ENCODE measurements around the gene PPFIBP2.

Gene PPFIBP2

GRCh38 chr11:7630002-7630401 lies 116.2 kb downstream of the PPFIBP2 start:
- TF ChIP-seq, protein P1, sequence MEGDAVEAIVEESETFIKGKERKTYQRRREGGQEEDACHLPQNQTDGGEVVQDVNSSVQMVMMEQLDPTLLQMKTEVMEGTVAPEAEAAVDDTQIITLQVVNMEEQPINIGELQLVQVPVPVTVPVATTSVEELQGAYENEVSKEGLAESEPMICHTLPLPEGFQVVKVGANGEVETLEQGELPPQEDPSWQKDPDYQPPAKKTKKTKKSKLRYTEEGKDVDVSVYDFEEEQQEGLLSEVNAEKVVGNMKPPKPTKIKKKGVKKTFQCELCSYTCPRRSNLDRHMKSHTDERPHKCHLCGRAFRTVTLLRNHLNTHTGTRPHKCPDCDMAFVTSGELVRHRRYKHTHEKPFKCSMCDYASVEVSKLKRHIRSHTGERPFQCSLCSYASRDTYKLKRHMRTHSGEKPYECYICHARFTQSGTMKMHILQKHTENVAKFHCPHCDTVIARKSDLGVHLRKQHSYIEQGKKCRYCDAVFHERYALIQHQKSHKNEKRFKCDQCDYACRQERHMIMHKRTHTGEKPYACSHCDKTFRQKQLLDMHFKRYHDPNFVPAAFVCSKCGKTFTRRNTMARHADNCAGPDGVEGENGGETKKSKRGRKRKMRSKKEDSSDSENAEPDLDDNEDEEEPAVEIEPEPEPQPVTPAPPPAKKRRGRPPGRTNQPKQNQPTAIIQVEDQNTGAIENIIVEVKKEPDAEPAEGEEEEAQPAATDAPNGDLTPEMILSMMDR (IDR thresholded peaks at IDR 0.05; ENCODE audit: low read depth, low read length): no peak
- DNase-seq (ENCODE audit: extremely low read depth, low read depth): no peak

DNA sequence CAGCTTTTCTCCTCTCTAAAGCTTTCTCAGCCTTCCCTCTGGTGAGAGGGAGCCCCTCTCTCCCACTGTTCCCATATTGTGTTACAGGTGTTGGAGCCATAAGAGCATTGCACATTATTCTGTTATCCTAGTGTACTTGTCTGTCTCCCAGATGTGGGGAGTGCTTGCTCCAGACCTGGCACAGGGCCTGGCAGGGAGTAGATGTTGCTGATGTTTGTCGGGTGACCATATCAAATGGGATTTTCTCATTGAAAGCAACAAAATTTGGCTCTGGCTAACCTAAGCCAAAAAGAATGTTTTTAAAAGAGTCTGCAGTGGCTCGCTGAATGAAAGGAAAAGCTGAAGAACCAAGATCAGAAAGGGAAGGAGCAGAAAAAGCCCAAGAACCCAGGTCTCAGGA lies 118.4 kb downstream of the PPFIBP2 start:
- no peak for DNase-seq (ENCODE audit: extremely low read depth, low read depth)
- TF ChIP-seq, protein P1 (IDR thresholded peaks at IDR 0.05; ENCODE audit: low read depth, low read length): no peak

DNA sequence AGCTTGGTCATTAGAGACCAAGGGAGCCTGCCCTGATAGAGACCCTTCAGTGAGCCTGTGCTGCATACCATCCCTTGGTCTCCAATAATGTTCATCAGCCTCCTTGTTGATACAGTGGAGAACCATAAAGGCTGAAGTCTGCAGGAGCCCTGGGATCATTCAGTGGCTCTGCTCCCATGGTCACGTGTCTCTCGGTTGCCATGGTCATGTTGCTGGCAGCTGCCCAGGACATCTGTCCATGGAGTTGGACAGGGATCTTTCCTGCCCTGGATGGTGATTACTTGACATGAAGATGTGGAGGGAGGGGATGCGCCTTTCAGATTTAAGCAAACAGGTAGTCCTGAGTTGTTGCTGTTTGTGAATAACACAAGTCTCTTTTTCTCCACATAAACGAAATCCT lies 121.3 kb downstream of the PPFIBP2 start:
- TF ChIP-seq, protein P1 (IDR thresholded peaks at IDR 0.05; ENCODE audit: low read depth, low read length): no peak
- no peak for DNase-seq (ENCODE audit: extremely low read depth, low read depth)

- TF ChIP-seq, protein P1 (IDR thresholded peaks at IDR 0.05; ENCODE audit: low read depth, low read length): no peak
- DNase-seq (ENCODE audit: extremely low read depth, low read depth): no peak
Measured at GRCh38 chr11:7635708-7636107, 121.9 kb downstream of the PPFIBP2 start.

DNA sequence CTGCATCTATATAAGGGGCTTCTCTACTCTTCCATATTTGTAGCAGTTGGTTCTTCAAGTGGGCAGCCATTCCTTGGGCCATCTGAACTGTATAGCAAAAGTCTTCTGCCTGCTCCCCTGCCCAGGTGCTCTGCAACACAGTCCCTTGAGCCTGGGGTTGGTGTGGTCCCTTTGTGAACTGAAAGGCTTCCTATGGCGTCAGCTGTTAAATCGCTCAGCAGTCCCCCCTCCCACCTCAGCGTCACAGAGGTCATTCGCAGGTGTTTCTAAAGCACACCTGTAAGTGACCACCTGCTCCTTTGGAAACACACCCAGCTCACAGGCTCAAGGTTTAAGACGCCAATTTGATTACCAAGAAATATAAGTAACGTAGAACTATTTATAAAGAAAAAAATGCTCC lies 122.6 kb downstream of the PPFIBP2 start:
- TF ChIP-seq, protein P1 (IDR thresholded peaks at IDR 0.05; ENCODE audit: low read depth, low read length): no peak
- DNase-seq (ENCODE audit: extremely low read depth, low read depth): no peak

DNA sequence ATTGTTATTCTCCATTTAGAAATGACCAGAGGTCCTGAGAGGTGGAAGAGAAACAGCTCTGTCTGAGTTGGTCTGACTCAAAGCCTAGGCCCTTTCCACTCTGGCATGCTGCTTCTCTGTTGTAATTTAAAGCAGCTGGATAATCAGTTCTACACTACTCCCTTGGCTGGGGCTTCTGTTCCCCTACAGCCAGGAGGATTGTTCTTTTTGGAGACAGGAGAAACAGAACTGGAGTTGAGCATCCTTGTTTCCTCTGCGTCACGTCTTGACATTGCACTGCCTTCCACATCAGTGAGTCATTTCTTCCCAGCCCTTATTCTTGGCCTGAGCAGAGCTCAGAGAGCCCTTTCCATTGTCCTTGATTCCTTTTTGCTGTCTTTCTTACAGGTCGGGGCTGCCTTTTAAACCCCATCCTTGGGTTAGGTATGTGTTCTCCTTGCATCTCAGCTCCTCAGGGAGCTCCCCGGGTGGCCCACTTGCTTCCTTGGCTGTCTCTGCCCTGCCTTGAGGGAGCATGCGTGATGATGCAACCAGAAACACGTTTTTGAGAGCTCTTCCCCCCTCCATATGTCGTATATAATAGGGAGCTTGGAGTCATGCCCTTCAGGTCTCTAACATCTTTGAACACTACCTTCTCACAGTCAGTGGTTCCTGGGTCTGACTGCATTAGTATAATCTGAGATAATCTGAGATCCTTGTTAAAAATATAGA lies 123.8 kb downstream of the PPFIBP2 start:
- TF ChIP-seq, protein P1 (IDR thresholded peaks at IDR 0.05; ENCODE audit: low read depth, low read length): no peak
- peak; percentile 67 for DNase-seq (ENCODE audit: extremely low read depth, low read depth)

GRCh38 chr11:7638710-7639642 lies 125.2 kb downstream of the PPFIBP2 start:
- TF ChIP-seq, protein P1 (IDR thresholded peaks at IDR 0.05; ENCODE audit: low read depth, low read length): no peak
- no peak for DNase-seq (ENCODE audit: extremely low read depth, low read depth)

Measured in AG09319 (cell line).